GM18508 (cell line): ENCODE measurements around the gene PWWP2B.

Source experiments
- ATAC-seq: cut with Tn5 transposase; IDR thresholded peaks from one replicate; pipeline ENCODE4 v1.9.1; 2021; ENCODE audit warnings: moderate number of reproducible peaks; ENCODE audit not compliant: insufficient read depth, unreplicated experiment

Gene PWWP2B

DNA sequence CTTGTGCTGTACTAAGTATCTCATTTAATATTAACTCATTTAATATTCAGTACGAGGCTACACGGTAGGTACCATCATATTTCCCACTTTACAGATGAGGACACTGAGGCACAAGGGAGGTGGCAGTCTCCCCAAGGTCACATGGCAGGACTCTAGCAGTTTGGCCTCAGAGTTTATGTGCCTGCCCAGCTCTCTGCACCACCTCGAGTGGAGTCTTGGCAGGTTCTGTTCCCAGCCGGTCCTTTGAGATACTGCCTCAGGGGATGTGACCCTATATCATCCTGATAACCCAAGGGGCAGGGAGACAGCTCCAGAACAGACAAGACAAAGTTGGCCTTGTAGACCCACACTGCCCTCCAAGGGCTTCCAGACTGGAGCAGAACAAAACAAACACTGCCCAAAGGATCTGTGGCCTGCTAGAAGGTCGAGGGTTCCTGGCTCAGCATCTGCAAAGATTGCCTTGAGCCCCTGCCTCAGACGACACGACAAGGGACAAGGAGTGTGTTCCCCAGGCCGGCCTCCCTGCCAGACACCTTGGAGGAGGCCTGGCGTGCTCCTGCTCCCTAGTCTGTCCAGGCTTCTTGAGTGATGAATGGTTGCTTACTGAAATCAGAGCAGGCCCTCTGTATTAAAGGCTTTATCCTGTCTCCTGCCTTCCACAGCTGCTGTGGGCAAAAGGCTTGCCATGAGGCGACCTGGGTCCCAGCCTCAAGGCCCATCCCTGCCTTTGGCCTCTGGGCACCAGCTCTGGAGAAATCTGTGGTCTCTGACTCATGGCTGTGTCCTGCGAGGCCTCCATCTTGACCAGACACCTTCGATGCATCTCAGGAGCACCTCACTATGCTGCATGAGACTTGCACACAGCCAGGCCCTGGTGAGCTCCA, 3.9 kb upstream of the PWWP2B start:
- ATAC-seq: no peak

DNA sequence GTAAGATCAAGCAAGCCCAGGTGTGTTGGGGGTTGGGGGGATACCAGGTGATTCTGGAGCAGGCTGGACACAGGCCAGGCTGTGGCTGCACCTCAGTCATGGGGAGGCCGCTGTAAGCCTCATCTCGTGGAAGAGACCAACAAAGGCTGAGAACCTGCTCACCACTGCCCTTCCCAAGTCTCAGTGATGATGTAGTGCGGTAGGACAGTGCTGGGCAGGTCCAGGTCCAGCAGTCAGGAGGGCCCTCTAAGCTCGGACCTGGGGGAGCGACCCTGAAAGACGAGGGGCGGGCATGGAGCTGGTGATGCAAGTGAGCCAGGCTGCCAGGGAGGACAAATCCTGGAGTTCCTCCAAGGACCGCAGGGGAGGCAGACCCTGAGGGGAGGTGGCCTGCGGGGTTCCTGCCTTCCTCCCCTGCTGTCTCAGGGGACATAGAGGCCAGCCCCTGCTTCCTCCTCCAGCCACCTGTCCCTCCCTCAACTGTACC, 3.3 kb upstream of the PWWP2B start:
- no peak for ATAC-seq

DNA sequence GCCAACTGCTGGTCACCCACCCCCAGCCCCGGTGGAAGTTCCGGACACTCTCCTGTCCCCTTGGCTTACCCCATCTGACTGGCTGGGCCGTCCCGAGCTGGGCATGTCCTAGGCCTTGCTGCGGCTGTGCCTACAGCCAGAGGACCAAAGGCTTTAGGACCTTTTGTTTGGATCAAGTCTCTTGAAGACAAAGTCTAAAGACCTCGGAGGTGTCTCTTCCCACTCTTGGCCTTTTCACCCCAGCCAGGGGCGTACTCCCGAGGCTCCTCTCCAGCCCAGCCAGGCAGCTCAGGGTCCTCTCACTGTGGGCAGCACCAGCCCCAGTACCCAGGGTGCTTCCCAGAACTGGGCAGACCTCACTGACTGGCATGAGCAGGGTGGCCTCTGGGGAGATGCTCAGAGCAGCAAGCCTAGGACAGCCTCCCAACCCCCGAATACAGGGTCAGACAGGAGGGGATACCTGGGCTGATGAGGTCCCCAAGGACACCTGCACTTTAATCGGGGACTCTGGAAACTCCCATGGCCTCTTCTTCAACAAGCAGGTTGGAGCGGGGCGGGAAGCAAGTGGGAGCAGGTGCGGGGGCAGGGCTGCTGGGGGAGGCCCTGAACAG, 2.7 kb upstream of the PWWP2B start:
- no peak for ATAC-seq

DNA sequence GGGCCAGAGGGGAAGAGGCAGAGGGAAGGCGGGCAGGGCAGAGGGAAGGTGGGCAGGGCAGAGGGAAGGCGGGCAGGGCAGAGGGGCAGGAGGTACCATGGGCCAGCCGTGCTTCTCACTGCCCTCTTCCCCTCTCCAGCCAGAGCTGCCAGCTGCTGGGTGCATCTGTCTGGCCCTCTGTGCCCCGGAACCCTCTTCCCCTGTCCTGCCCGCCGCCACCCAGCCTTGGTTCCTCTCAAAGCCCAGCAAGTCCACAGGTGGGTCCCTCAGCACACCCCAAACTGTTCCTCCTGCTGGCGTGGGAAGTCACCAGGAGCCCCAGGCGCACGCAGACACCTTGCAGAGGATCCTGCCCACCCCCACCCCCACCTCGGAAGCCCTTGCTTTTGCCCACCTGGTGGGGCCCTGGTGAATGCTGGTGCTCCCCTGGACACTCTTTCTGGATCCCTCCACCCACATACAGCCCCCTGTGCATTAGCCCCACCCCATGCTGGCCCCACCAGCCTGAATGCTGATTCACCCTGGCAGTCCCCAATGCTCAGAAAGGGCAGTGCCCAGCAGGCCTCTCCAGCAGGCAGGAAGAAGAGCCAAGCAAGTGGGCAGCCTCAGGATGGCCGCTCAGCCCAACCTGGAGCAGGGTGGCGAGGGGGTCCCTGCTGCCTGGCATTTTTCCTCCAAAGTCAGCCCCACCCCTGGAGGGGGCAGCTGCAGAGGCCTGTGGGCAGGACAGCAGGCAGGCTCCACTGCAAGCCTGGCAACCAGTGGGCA, 1.9 kb upstream of the PWWP2B start:
- ATAC-seq: no peak

DNA sequence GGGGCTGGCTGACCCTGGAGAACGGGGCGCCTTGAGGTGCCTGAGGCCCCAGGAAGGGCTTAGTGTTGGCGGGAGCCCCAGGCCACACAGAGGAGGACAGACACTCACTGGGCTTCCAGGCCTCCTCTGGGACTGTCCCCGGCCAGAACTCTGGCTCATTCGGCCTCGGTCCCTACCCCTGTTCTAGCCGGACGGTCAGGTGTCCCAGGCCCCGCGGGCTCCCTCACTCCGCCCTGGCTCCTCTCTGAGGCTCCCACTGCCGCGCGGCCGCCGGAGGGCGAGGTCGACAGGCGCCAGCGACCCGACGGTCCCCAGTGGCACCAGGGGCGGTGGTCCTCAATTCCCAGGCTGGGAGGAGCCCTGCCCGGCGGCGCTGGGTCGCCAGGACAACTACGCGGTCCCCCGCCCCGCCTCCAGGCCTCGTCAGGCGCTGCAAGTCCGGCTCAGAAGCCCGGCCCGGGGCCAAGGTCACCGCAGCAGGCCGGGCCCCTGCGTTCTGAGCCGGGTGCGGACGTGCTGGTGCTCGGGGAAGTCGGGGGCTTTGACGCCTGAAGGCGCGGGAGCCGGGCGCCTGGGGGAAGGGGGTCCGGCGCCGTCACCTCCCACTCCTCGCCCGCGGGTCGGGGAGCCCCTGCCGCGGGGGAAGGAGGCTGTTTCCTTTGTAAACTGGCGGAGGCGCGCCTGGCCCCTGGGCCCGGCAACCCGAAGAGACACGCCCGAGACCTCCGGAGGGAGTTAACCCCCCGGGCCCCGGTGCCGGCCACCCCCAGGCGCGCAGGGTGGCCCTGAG, 1.1 kb upstream of the PWWP2B start:
- ATAC-seq: no peak

DNA sequence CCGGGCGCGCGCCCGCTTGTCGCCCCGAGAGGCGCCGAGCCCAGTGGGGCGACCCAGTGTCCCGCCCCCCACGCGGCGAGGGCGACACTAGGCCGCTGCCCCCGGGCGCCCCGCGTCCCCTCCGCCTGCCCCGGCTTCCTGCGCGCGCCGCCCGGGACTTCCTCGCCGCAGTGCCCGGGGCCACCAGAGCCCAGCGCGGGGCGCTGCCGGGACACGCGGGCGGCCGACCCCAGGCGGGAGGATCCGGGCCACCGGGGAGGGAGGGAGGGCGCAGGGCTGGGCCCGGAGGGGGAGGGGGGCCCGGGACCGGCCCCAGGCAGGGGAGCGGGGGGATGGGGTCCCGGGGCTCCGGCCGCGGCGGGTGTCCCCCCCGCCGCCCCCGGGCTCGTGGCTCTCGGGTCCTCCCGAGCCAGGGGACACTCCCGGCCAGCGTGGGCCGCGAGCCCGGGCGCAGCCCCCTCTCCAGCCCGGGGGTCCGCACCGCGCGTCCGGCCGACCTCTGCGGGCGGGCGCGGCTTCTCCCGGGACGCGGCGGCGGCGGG, 435 bp upstream of the PWWP2B start:
- no peak for ATAC-seq

DNA sequence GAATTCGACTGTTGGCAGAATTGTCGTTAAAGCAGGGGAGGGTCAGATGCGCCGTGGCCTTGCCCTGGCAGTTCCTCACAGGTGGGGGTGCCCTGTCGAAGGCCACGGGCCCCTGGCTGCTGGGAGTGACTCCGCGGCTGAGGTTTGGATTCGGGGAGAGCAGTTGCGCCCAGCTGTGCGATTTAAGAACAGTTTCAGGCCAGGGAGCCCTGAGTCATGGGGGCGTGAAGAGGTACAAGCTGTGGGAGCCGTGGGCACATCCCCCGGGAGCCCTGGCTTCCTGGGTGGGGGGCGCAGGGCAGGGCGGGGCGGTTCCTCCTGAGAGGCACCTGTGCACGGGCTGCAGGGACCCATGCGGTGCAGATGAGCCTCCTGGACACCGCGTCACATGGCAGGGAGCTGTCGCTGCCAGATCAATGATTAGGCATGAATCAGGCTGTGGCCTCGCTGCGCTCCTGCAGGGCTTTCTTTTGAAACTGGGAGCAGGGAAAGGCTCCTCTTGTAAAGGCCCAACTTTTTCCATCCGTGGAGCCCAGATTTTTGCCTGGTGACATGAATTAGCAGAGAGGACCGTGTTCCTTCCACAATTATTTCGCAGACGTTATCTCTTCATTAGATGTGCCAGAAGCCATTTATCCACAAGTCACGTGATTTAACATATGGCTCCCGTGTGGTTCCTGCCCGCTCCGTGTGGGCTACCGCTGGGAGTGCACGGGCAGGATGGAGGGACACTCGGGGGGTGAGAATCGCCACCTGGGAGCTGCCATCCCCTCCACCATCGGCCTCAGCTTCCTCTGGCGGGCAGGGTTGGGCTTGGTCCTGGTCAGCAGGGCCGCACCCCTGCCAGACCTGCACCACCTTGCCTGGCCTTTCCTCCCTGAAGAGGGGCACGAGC, 918 bp downstream of the PWWP2B start:
- ATAC-seq: no peak

DNA sequence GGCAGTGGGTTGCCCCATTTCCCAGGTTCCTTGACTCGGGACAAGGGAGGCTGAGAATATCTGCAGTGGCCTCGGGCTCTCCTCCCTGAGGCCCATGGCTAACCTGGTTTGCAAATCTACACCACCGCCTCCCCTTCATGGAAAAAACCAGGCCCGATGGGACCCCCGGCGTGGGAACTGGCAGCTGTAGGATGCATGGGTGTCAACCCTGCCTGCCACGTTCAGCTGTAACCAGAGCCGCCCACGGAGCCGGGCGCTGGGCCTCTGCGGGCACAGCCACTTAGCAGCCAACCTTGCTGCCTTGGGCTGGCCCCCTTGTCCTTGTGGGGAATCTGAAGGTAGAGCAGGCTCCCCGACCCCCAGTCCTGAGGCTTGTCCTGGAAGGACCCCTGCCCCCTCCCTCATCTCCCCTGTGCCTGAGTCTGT, 1.6 kb downstream of the PWWP2B start:
- ATAC-seq: no peak

DNA sequence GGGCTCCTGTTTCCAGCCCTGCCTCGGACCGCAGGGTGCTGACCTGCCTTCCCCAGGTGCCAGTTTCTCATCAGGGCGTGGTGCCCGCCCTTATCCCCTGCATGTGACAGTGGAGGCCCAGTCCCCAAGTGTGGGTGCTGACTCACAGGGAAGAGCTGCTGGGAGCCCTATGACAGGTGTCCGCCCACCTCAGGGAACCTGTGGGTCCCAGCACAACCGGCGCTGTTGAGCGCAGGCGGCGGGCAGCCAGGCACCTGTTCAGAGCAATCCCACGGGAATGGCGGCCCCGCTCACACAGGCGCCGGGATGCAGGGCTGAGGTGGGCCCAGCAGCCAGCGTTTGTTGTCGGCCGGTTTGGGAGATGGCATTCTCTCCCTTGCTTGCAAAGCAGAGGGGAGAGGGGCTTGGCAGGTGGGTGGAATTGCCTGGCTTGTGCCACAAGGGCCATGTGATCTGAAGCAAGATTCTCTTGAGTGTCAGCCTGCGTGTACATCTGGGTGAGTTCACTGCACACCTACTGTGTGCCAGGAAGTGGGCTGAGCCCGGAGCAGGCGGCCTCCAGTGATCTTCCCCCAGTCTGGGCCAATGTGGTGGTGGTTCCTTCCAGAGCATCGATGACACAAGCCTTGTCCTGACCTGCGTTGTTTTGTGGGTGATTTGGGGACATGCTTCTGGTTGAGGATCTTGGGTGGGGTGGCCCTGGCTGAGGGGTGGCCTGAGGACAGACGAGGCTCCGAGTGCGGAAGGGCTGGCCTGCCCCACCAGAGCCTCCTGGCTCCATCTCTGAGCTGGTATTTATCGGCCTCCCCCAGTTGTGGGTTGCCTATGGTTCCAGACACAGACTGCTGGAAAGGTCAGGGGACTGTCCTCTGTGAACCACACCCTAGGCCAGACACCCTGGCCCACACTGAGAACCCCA, 2.4 kb downstream of the PWWP2B start:
- ATAC-seq: no peak

DNA sequence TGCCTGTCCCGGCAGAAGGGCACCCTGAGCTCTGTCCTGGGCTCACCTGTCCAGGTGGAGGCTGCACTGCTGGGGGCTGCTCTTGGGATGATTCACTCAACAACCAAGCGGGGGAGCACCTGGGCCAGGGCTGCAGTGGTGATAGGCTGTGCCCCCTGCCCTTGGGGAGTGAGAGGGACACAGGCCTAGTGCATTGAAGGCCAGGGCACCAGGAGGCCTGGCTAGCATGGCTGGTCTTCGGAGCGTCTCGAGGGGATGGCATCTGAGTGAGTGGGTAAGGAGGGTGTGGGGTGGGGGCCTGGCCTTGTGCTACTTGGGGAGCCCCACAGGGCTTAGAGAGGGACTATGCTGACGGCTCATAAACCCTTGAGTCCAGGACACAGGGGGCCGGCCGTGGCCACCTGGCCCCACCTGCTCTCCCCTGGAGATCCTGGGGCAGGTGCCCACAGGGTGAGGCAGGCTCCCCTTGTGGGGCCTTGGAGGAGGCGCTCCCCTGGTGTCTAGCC, 3.1 kb downstream of the PWWP2B start:
- ATAC-seq: no peak

DNA sequence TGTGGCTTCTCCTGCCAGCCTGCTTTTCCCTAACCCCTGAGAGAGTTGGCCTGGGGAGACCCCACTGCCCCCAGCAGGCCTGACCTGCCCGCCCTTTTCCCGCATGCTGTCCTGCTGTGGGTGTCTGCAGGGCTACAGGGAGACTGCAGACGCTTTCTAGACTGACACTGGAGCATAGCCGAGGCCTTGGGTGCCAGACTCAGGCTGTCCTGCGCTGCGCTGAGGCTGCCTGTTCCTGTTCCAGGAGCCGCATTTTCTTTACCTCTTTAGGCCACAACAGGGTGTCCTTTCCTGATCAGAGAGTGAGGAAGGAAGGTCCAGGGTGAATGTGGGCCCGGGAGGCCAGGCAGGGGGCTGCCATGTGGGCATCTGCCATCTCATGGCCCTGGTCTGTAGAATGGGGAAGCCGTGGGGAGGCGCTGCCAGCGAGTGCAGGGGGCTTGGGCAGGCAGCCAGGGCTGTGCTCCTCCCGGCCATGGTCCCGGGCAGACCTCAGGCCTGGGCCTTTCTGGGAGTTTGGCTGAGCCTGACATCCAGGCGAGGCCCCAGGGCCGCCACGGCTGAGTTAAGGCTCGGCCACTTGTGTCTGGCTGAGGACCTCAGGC, 3.6 kb downstream of the PWWP2B start:
- no peak for ATAC-seq

DNA sequence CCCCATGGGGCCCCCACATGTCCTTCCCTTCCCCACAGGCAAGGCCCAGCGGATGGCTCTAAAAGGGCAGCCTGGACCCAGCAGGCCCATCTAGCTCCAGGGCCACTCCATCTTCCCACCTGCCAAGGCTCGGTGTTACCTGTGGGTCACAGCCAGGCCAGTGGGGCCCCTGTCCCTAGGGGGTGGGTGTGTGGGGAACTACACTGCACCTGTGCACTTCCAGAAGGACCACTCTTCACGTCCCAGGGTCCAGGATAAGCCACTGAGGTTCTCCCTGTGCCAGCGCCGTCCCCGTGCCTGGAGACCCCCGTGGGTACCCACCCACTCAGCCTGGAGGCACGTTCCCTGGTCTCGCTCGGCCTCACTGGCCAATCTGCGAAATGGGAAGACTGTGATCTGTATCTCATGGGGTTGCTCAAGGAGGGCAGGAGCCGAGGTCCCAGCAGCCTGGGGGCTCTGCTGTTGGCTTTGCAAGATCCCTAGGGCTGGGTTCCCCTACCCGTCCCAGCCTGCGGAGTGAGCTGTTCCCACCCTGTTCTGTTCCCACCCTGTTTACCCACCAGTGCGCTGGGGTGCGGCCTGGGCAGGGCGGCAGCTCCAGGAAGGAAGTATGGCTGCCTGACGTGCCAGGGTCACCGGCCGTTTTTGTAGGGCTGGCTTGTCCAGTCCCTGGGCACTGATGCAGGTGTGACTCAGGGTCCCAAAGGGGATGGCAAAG, 4.6 kb downstream of the PWWP2B start:
- ATAC-seq: no peak

DNA sequence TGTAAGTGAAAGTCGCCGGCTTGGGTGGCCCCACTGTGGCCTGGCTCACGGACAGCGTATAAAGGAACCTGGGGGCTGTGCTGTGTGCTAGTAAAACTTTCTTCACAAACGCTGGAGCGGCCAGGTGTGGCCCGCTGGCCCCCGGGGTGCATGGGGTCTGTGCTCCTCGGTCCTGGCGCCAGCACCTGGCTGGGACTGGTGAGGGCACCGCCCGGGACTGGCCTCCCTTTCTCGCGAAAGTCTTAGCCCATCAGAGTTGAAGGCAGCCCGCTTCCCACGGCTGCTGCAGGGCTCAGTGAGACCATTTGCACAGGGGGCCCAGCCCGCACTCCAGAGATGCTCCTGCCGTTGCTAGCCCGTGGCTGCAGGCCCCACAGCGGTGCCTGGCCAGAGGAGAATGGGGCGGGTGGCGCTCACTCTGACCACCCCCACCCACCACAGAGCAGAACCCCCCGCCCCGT, 5.8 kb downstream of the PWWP2B start:
- no peak for ATAC-seq

DNA sequence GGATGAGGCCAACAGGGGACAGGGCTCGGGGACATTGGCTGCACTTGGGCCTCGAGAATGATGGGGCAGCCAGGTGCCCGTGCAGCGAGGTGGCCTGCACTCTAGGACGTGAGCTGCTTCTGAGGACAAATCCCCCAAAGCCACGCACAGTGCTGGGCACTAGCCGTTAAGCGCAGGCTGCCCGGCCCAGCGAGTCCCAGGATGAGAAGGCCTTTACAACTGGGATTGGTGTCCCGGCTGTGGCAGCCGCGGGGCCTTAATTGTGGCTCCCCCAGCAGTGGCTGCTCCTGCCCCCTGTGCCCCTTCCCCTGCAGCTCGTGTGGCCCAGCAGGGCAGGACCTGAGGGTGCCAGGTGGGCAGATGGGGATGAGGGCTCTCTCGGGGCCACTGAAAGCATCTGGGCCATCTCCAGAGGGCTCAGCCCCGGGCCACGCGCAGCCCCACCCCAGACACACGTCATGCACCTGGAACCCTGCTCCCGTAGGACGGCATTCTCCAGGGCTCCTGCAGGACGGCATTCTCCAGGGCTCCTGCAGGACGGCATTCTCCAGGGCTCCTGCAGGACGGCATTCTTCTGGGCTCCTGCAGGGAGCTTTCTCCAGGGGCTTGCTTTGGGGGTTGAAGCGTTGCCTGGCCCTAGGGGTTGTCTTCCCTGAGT, 6.6 kb downstream of the PWWP2B start:
- no peak for ATAC-seq

DNA sequence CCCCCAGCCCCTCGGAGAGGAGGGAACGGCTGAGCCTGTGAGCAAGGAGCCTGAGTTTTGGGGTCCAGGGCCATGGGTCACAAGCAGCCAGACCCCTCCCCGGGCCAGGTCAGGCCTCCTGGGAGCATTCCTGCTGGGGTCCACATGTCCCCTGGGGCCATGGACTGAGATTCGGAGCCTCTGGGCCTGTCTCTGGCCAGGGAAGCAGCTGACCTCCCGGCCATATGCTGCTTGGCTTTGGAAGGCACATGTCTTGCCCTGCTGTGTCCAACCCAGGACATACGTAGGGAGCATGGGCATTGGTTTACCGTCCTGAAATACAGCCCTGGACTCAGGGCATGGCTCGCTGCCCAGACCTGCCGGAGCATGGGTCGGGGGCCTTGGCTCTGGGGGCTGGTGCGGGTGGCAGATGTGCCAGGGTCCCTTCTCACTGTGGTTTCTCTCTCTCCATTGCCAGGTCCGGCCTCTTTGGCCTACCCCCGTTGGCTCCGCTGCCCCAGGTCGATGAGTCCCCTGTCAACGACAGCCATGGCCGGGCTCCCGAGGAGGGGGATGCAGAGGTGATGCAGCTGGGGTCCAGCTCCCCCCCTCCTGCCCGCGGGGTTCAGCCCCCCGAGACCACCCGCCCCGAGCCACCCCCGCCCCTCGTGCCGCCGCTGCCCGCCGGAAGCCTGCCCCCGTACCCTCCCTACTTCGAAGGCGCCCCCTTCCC, 7.3 kb downstream of the PWWP2B start:
- no peak for ATAC-seq
